HepG2 (cell line): ENCODE results near the gene PFN1. TPM values are rescaled to one million over a fixed set of nuclear protein-coding genes. Genes with fewer than 3 reads are reported as not detected.

Source experiments
- CREBL2 ChIP-seq: sonication (generic); formaldehyde crosslinking; IDR thresholded peaks from 2 replicates; pipeline ENCODE4 v1.8.1; 2023; ENCODE audit warnings: missing genetic modification reagents, mild to moderate bottlenecking, borderline replicate concordance
- IRF1 ChIP-seq: sonication (generic); formaldehyde crosslinking; IDR thresholded peaks from 2 replicates; pipeline ENCODE4 v1.4.0; 2020; ENCODE audit warnings: low read depth, mild to moderate bottlenecking, missing genetic modification reagents
- MEIS1 ChIP-seq: sonication (generic); formaldehyde crosslinking; IDR thresholded peaks from 2 replicates; pipeline ENCODE4 v1.9.0; 2021; ENCODE audit warnings: mild to moderate bottlenecking, missing genetic modification reagents, moderate library complexity, borderline replicate concordance
- NCOA2 ChIP-seq: sonication (generic); formaldehyde crosslinking; IDR thresholded peaks from 2 replicates; pipeline ENCODE4 v1.8.0; 2022; ENCODE audit warnings: inconsistent platforms
- NFIB ChIP-seq: sonication (generic); formaldehyde crosslinking; IDR thresholded peaks from 2 replicates; pipeline ENCODE4 v1.9.0; 2021; ENCODE audit warnings: missing genetic modification reagents, mild to moderate bottlenecking, borderline replicate concordance
- PPARG ChIP-seq: conservative IDR thresholded peaks from 2 replicates; pipeline ENCODE4 v1.6.1; 2016; ENCODE audit warnings: missing biosample characterization, missing genetic modification reagents
- PRMT3 ChIP-seq: sonication (generic); formaldehyde crosslinking; IDR thresholded peaks from 2 replicates; pipeline ENCODE4 v1.8.1; 2022; ENCODE audit warnings: low read depth, mild to moderate bottlenecking, moderate library complexity, missing genetic modification reagents, borderline replicate concordance
- SAP130 ChIP-seq: IDR thresholded peaks from 2 replicates; pipeline ENCODE4 v1.6.1; 2016; ENCODE audit warnings: low read depth
- STAG1 ChIP-seq: sonication (generic); formaldehyde crosslinking; IDR thresholded peaks from 2 replicates; pipeline ENCODE4 v1.4.0; 2020; ENCODE audit warnings: missing genetic modification reagents
- ZNF143 ChIP-seq: sonication (generic); formaldehyde crosslinking; IDR thresholded peaks from 2 replicates; pipeline ENCODE4 v1.4.0; 2020; ENCODE audit warnings: missing genetic modification reagents
- ZNF205 ChIP-seq: IDR thresholded peaks from 2 replicates; pipeline ENCODE4 v1.6.1; 2018; ENCODE audit warnings: missing biosample characterization, missing genetic modification reagents
- ZNF264 ChIP-seq: sonication (generic); formaldehyde crosslinking; IDR thresholded peaks from 2 replicates; pipeline ENCODE4 v1.4.0; 2020; ENCODE audit warnings: missing genetic modification reagents
- ZNF33A ChIP-seq: sonication (generic); formaldehyde crosslinking; IDR thresholded peaks from 2 replicates; pipeline ENCODE4 v1.5.1; 2020; ENCODE audit warnings: missing genetic modification reagents, mild to moderate bottlenecking, moderate library complexity, borderline replicate concordance
- ZNF629 ChIP-seq: sonication (generic); formaldehyde crosslinking; conservative IDR thresholded peaks from 2 replicates; pipeline ENCODE4 v1.5.0; 2020; ENCODE audit warnings: missing genetic modification reagents
- ZNF790 ChIP-seq: sonication (generic); formaldehyde crosslinking; IDR thresholded peaks from 2 replicates; pipeline ENCODE4 v1.8.0; 2022; ENCODE audit warnings: missing genetic modification reagents, mild to moderate bottlenecking, borderline replicate concordance
- ZNF839 ChIP-seq: sonication (generic); formaldehyde crosslinking; IDR thresholded peaks from 2 replicates; pipeline ENCODE4 v1.4.0; 2020; ENCODE audit warnings: missing genetic modification reagents, mild to moderate bottlenecking, borderline replicate concordance
- polyA plus RNA-seq, 8 experiments: library from polyadenylated mRNA; depleted of rRNA in 3 of 8; stranded (reverse) in 7 of 8; unstranded in 1 of 8; fragments of >200 nt; fragmentation: Illumina TruSeq in 4 of 8; extraction: Trizol in 4 of 8; gene quantifications; 2 replicates each; pipeline versions ENCODE4 v1.2.1 to v1.2.3, GENCODE V29; 2011 to 2016; ENCODE audit warnings: low read depth in 4 of 8, missing spikeins in 1 of 8, mixed read lengths in 1 of 8; ENCODE audit not compliant: insufficient read depth in 1 of 8
- total RNA-seq, 5 experiments: library from RNA; depleted of rRNA; stranded (reverse); fragments of >200 nt; fragmentation: Illumina TruSeq; extraction: Trizol; gene quantifications; 2 replicates each; pipeline ENCODE4 v1.2.3, GENCODE V29; 2016; ENCODE audit warnings: low read depth in 1 of 5
- TF ChIP-seq, protein P1 (sequence below): sonication (generic); formaldehyde crosslinking; IDR thresholded peaks from 2 replicates; pipeline ENCODE4 v1.4.0; 2020; ENCODE audit warnings: mild to moderate bottlenecking, missing genetic modification reagents
- TF ChIP-seq, protein P2 (sequence below): IDR thresholded peaks from 2 replicates; pipeline ENCODE4 v1.6.1; 2018; ENCODE audit warnings: missing genetic modification reagents
- TF ChIP-seq, protein P3 (sequence below): sonication (generic); formaldehyde crosslinking; IDR thresholded peaks from 2 replicates; pipeline ENCODE4 v1.4.0; 2020; ENCODE audit warnings: mild to moderate bottlenecking, missing genetic modification reagents

PFN1 gene
- total and polyA plus RNA-seq, 2 of the 13 experiments (the other 11 are each of a cell fraction or from before 2014, with no cell fraction given) = 494 to 613 TPM

GRCh38 chr17:4908301-4908700 lies 40.0 kb downstream of the PFN1 start (continued):
- TF ChIP-seq, protein P1, sequence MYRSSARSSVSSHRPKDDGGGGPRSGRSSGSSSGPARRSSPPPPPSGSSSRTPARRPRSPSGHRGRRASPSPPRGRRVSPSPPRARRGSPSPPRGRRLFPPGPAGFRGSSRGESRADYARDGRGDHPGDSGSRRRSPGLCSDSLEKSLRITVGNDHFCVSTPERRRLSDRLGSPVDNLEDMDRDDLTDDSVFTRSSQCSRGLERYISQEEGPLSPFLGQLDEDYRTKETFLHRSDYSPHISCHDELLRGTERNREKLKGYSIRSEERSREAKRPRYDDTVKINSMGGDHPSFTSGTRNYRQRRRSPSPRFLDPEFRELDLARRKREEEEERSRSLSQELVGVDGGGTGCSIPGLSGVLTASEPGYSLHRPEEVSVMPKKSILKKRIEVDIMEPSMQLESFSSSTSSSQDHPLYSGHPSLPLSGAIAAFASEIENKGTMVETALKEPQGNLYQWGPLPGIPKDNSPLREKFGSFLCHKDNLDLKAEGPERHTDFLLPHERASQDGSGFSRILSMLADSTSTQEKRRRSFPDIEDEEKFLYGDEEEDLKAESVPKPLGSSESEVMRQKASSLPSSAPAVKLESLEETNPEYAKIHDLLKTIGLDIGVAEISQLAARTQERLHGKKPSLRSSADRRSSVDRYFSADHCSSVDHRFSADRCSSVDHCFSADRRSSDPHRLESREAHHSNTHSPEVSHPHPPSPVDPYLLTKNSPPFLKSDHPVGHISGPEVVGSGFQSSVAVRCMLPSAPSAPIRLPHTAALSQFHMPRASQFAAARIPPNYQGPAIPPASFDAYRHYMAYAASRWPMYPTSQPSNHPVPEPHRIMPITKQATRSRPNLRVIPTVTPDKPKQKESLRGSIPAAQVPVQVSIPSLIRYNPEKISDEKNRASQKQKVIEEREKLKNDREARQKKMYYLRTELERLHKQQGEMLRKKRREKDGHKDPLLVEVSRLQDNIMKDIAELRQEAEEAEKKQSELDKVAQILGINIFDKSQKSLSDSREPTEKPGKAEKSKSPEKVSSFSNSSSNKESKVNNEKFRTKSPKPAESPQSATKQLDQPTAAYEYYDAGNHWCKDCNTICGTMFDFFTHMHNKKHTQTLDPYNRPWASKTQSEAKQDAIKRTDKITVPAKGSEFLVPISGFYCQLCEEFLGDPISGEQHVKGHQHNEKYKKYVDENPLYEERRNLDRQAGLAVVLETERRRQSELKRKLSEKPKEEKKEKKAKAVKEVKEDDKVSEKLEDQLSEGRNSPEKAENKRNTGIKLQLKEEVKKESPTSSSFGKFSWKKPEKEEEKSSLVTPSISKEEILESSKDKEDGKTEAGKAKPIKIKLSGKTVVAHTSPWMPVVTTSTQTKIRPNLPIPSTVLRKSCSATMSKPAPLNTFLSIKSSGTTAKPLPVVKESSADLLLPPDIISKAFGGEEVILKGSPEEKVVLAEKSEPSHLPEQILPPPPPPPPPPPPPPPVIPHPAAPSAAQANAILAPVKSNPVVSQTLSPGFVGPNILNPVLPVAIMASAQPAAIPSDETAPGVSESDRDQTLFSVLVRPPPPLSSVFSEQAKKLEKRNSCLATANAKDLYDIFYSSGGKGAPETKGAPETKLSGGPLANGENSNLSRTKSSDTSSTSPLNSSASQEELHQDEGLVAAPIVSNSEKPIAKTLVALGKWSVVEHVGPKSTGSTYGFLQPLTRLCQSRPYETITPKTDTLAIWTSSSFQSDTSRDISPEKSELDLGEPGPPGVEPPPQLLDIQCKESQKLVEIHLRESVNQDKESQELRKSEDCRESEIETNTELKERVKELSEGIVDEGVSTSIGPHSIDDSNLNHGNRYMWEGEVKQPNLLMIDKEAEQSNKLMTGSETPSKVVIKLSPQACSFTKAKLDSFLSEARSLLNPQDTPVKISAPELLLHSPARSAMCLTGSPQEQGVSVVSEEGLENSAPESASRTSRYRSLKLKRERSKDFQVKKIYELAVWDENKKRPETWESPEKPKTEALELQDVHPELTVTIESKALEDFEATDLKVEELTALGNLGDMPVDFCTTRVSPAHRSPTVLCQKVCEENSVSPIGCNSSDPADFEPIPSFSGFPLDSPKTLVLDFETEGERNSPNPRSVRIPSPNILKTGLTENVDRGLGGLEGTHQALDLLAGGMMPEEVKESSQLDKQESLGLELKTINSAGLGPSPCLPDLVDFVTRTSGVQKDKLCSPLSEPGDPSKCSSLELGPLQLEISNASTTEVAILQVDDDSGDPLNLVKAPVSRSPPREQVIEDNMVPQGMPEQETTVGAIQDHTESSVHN (CRISPR knock-in tag) = no peak
- TF ChIP-seq NCOA2 (CRISPR knock-in tag) = peak; percentile 43; the same call in 1 of the 2 replicates
- peak; percentile 69 for TF ChIP-seq ZNF264 (CRISPR knock-in tag)
- no peak for TF ChIP-seq ZNF33A
- TF ChIP-seq STAG1 (CRISPR knock-in tag) = no peak; the same call in 1 of the 2 replicates
- no peak for TF ChIP-seq ZNF790 (CRISPR knock-in tag)
- peak; percentile 58 for TF ChIP-seq ZNF629
- no peak for TF ChIP-seq PRMT3 (CRISPR knock-in tag)
- TF ChIP-seq PPARG = 0 out of 2 replicates have a peak, but pooled peaks have one; percentile 27
- peak; percentile 68 for TF ChIP-seq ZNF205 (CRISPR knock-in tag)
- TF ChIP-seq IRF1 = no peak
- 0 out of 2 replicates have a peak, but pooled peaks have one; percentile 34 for TF ChIP-seq ZNF839 (CRISPR knock-in tag)
- TF ChIP-seq MEIS1 = peak; percentile 62; the same call in 1 of the 2 replicates
- 0 out of 2 replicates have a peak, but pooled peaks have one; percentile 34 for TF ChIP-seq ZNF143 (CRISPR knock-in tag)
- TF ChIP-seq CREBL2 (CRISPR knock-in tag) = no peak
- TF ChIP-seq, protein P2, sequence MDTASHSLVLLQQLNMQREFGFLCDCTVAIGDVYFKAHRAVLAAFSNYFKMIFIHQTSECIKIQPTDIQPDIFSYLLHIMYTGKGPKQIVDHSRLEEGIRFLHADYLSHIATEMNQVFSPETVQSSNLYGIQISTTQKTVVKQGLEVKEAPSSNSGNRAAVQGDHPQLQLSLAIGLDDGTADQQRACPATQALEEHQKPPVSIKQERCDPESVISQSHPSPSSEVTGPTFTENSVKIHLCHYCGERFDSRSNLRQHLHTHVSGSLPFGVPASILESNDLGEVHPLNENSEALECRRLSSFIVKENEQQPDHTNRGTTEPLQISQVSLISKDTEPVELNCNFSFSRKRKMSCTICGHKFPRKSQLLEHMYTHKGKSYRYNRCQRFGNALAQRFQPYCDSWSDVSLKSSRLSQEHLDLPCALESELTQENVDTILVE (CRISPR knock-in tag) = 0 out of 2 replicates have a peak, but pooled peaks have one; percentile 44
- TF ChIP-seq, protein P3, sequence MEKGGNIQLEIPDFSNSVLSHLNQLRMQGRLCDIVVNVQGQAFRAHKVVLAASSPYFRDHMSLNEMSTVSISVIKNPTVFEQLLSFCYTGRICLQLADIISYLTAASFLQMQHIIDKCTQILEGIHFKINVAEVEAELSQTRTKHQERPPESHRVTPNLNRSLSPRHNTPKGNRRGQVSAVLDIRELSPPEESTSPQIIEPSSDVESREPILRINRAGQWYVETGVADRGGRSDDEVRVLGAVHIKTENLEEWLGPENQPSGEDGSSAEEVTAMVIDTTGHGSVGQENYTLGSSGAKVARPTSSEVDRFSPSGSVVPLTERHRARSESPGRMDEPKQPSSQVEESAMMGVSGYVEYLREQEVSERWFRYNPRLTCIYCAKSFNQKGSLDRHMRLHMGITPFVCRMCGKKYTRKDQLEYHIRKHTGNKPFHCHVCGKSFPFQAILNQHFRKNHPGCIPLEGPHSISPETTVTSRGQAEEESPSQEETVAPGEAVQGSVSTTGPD = no peak
- no peak for TF ChIP-seq NFIB (CRISPR knock-in tag)
- peak; percentile 88 for TF ChIP-seq SAP130 (CRISPR knock-in tag)
